CD4-positive, alpha-beta memory T cell (primary cell): ENCODE results near the gene BDNF. TPM values are rescaled to one million over a fixed set of nuclear protein-coding genes. Genes with fewer than 3 reads are reported as not detected.
"Not testable (repeated sequence)": the region's sequence is repeated elsewhere in the genome, so short reads cannot be mapped to it uniquely, and the experiment has no call there.

Source experiments
- CTCF ChIA-PET: fragments of 350-600 bp; sonication (Branson Sonifier 250); formaldehyde crosslinking; loops from one replicate; lab custom pipeline; 2021; ENCODE audit warnings: inconsistent platforms; ENCODE audit not compliant: partially characterized antibody; lab: Charles Lee
- POLR2A ChIA-PET: fragments of 350-600 bp; sonication (Branson Sonifier 250); formaldehyde crosslinking; loops from one replicate; lab custom pipeline; 2021; ENCODE audit not compliant: partially characterized antibody; lab: Charles Lee
- DNase-seq, 5 donors: peaks; one replicate each; pipeline versions ENCODE4 v3.0.0 to v3.0.0-alpha.2; 2020 to 2022; ENCODE audit warnings: mixed read lengths in 1 of 5
- H3K27ac ChIP-seq: one replicate; pipeline ENCODE4 v1.7.0; 2013; ENCODE audit warnings: low read depth, low read length
- H3K27me3 ChIP-seq: 2 replicates; pipeline ENCODE4 v1.7.0; 2013; ENCODE audit warnings: mild to moderate bottlenecking, low read length, moderate library complexity; ENCODE audit not compliant: insufficient read depth
- H3K36me3 ChIP-seq: 2 replicates; pipeline ENCODE4 v1.7.0; 2013; ENCODE audit warnings: mild to moderate bottlenecking, low read length, moderate library complexity; ENCODE audit not compliant: insufficient read depth
- H3K4me1 ChIP-seq: 2 replicates; pipeline ENCODE4 v1.7.0; 2013; ENCODE audit warnings: mild to moderate bottlenecking, low read length, moderate library complexity; ENCODE audit not compliant: insufficient read depth
- H3K4me3 ChIP-seq, 2 donors: one replicate each; pipeline ENCODE4 v1.7.0; 2013; ENCODE audit warnings: low read length in 2 of 2, mild to moderate bottlenecking in 1 of 2
- H3K9me3 ChIP-seq, 2 donors: one replicate each; pipeline ENCODE4 v1.7.0; 2013; ENCODE audit warnings: low read length in 2 of 2, control low read depth in 1 of 2; ENCODE audit not compliant: control insufficient read depth in 1 of 2
- H3K27ac Mint-ChIP-seq, 7 donors: one replicate each; pipeline ENCODE4 v1.8.0; 2020 to 2021; ENCODE audit warnings: mixed read lengths in 7 of 7, mild to moderate bottlenecking in 6 of 7, inconsistent platforms in 3 of 7, moderate library complexity in 3 of 7
- H3K27me3 Mint-ChIP-seq, 2 donors: one replicate each; pipeline ENCODE4 v1.8.0; 2020 to 2021; ENCODE audit warnings: mixed read lengths in 2 of 2
- H3K36me3 Mint-ChIP-seq, 2 donors: one replicate each; pipeline ENCODE4 v1.8.0; 2020 to 2021; ENCODE audit warnings: mixed read lengths in 2 of 2, inconsistent platforms in 1 of 2, mild to moderate bottlenecking in 1 of 2
- H3K4me1 Mint-ChIP-seq, 4 donors: one replicate each; pipeline ENCODE4 v1.8.0; 2020 to 2021; ENCODE audit warnings: mixed read lengths in 4 of 4, mild to moderate bottlenecking in 1 of 4
- H3K4me3 Mint-ChIP-seq, 8 donors: one replicate each; pipeline ENCODE4 v1.8.0; 2020 to 2021; ENCODE audit warnings: mixed read lengths in 8 of 8, mild to moderate bottlenecking in 7 of 8, moderate library complexity in 6 of 8, inconsistent platforms in 3 of 8
- H3K9me3 Mint-ChIP-seq, 8 donors: one replicate each; pipeline ENCODE4 v1.8.0; 2020 to 2021; ENCODE audit warnings: mixed read lengths in 8 of 8, mild to moderate bottlenecking in 5 of 8, inconsistent platforms in 3 of 8, moderate library complexity in 1 of 8
- intact Hi-C: fragments of 100-400 bp; cut with micrococcal nuclease; formaldehyde crosslinking; loops from one replicate; pipeline ENCODE4 v1.15.1; 2023
- polyA plus RNA-seq, 2 donors: library from polyadenylated mRNA; unstranded; fragments of 300-500 nt; fragmentation: Illumina TruSeq; gene quantifications; one replicate each; pipeline ENCODE4 v1.2.3, GENCODE V29; 2021
- total RNA-seq, 2 experiments: library from RNA; stranded (reverse); gene quantifications; one replicate each; pipeline ENCODE4 v1.2.3, GENCODE V29; 2021

The BDNF gene
- total RNA-seq = not detected
- not detected for polyA plus RNA-seq

- Mint-ChIP-seq H3K9me3 (peaks cover 0 to 3% (median 0%) of the 10 kb centered on the region in 8 donors), H3K36me3 (no peaks in the 10 kb centered on the region), H3K27ac (no peak within 1 kb of the TSS), H3K4me3 (peak within 1 kb of the TSS; percentile 57 to 91 (median 79)), H3K27me3 (peaks cover 53 to 59% of the 10 kb centered on the region in 2 donors), H3K4me1 (peaks cover 14 to 31% (median 24%) of the 10 kb centered on the region in 4 donors)
- Histone ChIP-seq H3K27ac (no peak within 1 kb of the TSS), H3K27me3 (peaks cover 16% of the 10 kb centered on the region), H3K9me3 (no peaks in the 10 kb centered on the region), H3K4me3 (no peak within 1 kb of the TSS), H3K36me3 (no peaks in the 10 kb centered on the region), H3K4me1 (peaks cover 16% of the 10 kb centered on the region)
- CTCF ChIA-PET = interaction anchor here (1.1 kb wide), 1 partner anchor 15 kb away, joined by 3 read pairs; no protein-coding TSS in a partner anchor
- DNase-seq = no peak
- intact Hi-C loops = no loop called here
- POLR2A ChIA-PET = no interaction called here
Measured at GRCh38 chr11:27700351-27701301, at the start of gene BDNF. Gene BDNF, minus strand, starts transcription at chr11:27700455. Its CDS starts 41,891 bp downstream, at chr11:27658564.

GRCh38 chr11:27740362-27741013 is 40.2 kb upstream of the BDNF start:
- POLR2A ChIA-PET = no interaction called here
- no peak overlapping the region for H3K27ac Mint-ChIP-seq

GRCh38 chr11:27735281-27735680 is 35.0 kb upstream of the BDNF start:
- no peaks in the 10 kb centered on the region for H3K4me1 Mint-ChIP-seq
- ChIA-PET POLR2A (no interaction called here), CTCF (interaction anchor here (1.1 kb wide), 1 partner anchor 8 kb away, joined by 3 read pairs; no protein-coding TSS in a partner anchor)
- no peaks in the 10 kb centered on the region for H3K36me3 Mint-ChIP-seq
- no peaks in the 10 kb centered on the region for H3K9me3 ChIP-seq
- H3K4me3 Mint-ChIP-seq = no peak overlapping the region
- no peak for DNase-seq
- no peaks in the 10 kb centered on the region for H3K27me3 Mint-ChIP-seq
- no peaks in the 10 kb centered on the region for H3K27me3 ChIP-seq
- peaks cover 0 to 3% (median 0%) of the 10 kb centered on the region in 8 donors for H3K9me3 Mint-ChIP-seq
- no peak overlapping the region for H3K4me3 ChIP-seq
- no peaks in the 10 kb centered on the region for H3K4me1 ChIP-seq
- H3K27ac ChIP-seq = no peak overlapping the region
- no peak overlapping the region for H3K27ac Mint-ChIP-seq
- intact Hi-C loops = no loop called here
- no peaks in the 10 kb centered on the region for H3K36me3 ChIP-seq

More at GRCh38 chr11:27740362-27741013, 40.2 kb upstream of the BDNF start:
- no peak for DNase-seq
- Histone ChIP-seq H3K36me3 (no peaks in the 10 kb centered on the region), H3K4me1 (no peaks in the 10 kb centered on the region), H3K27ac (no peak overlapping the region), H3K4me3 (no peak overlapping the region), H3K27me3 (no peaks in the 10 kb centered on the region), H3K9me3 (no peaks in the 10 kb centered on the region)
- peaks cover 0 to 8% (median 0%) of the 10 kb centered on the region in 8 donors for H3K9me3 Mint-ChIP-seq
- CTCF ChIA-PET = no interaction called here
- intact Hi-C loops = no loop called here
- peaks cover 0 to 2% of the 10 kb centered on the region in 2 donors for H3K27me3 Mint-ChIP-seq
- H3K4me3 Mint-ChIP-seq = no peak overlapping the region
- no peaks in the 10 kb centered on the region for H3K4me1 Mint-ChIP-seq
- H3K36me3 Mint-ChIP-seq = no peaks in the 10 kb centered on the region

GRCh38 chr11:27731803-27732202 is 31.5 kb upstream of the BDNF start:
- H3K4me1 Mint-ChIP-seq, H3K4me3 Mint-ChIP-seq, H3K36me3 ChIP-seq, intact Hi-C loops, H3K27ac ChIP-seq, H3K4me3 ChIP-seq, H3K27me3 Mint-ChIP-seq, H3K36me3 Mint-ChIP-seq, H3K9me3 Mint-ChIP-seq, H3K27ac Mint-ChIP-seq, H3K9me3 ChIP-seq, POLR2A ChIA-PET, H3K27me3 ChIP-seq, H3K4me1 ChIP-seq, DNase-seq, CTCF ChIA-PET: not testable (repeated sequence)

GRCh38 chr11:27726981-27727380 is 26.7 kb upstream of the BDNF start:
- Histone ChIP-seq H3K4me1 (no peaks in the 10 kb centered on the region), H3K27me3 (peaks cover 2% of the 10 kb centered on the region), H3K36me3 (no peaks in the 10 kb centered on the region), H3K4me3 (no peak overlapping the region), H3K27ac (no peak overlapping the region), H3K9me3 (no peaks in the 10 kb centered on the region)
- Mint-ChIP-seq H3K9me3 (peaks cover 0 to 10% (median 5%) of the 10 kb centered on the region in 8 donors), H3K4me3 (no peak overlapping the region), H3K4me1 (peaks cover 0 to 5% (median 2%) of the 10 kb centered on the region in 4 donors), H3K36me3 (peaks cover 0 to 4% of the 10 kb centered on the region in 2 donors), H3K27ac (no peak overlapping the region), H3K27me3 (peaks cover 11 to 18% of the 10 kb centered on the region in 2 donors)
- intact Hi-C loops = no loop called here
- ChIA-PET CTCF (interaction anchor here (1.1 kb wide), 1 partner anchor 9 kb away, joined by 3 read pairs; no protein-coding TSS in a partner anchor), POLR2A (no interaction called here)
- DNase-seq = no peak

GRCh38 chr11:27723687-27724086 is 23.4 kb upstream of the BDNF start:
- no peak for DNase-seq

GRCh38 chr11:27722953-27723344 is 22.7 kb upstream of the BDNF start:
- peak overlapping the region in 1 of 8 donors; percentile 36 for H3K4me3 Mint-ChIP-seq
- no peaks in the 10 kb centered on the region for H3K4me1 ChIP-seq

More at GRCh38 chr11:27723687-27724086, 23.4 kb upstream of the BDNF start:
- H3K36me3 Mint-ChIP-seq = peaks cover 4 to 12% of the 10 kb centered on the region in 2 donors
- Histone ChIP-seq H3K9me3 (no peaks in the 10 kb centered on the region), H3K4me1 (no peaks in the 10 kb centered on the region), H3K36me3 (no peaks in the 10 kb centered on the region), H3K27ac (no peak overlapping the region), H3K27me3 (peaks cover 24% of the 10 kb centered on the region), H3K4me3 (no peak overlapping the region)
- no peak overlapping the region for H3K4me3 Mint-ChIP-seq
- no peak overlapping the region for H3K27ac Mint-ChIP-seq
- H3K4me1 Mint-ChIP-seq = peaks cover 0 to 17% (median 4%) of the 10 kb centered on the region in 4 donors
- ChIA-PET POLR2A (no interaction called here), CTCF (no interaction called here)
- peaks cover 3 to 31% (median 17%) of the 10 kb centered on the region in 8 donors for H3K9me3 Mint-ChIP-seq
- intact Hi-C loops = no loop called here
- peaks cover 30 to 42% of the 10 kb centered on the region in 2 donors for H3K27me3 Mint-ChIP-seq

More at GRCh38 chr11:27722953-27723344, 22.7 kb upstream of the BDNF start:
- Mint-ChIP-seq H3K27ac (no peak overlapping the region), H3K4me1 (peaks cover 0 to 17% (median 5%) of the 10 kb centered on the region in 4 donors), H3K27me3 (peaks cover 34 to 45% of the 10 kb centered on the region in 2 donors), H3K9me3 (peaks cover 3 to 32% (median 20%) of the 10 kb centered on the region in 8 donors), H3K36me3 (peaks cover 4 to 12% of the 10 kb centered on the region in 2 donors)
- Histone ChIP-seq H3K27ac (no peak overlapping the region), H3K9me3 (no peaks in the 10 kb centered on the region), H3K36me3 (no peaks in the 10 kb centered on the region), H3K4me3 (no peak overlapping the region), H3K27me3 (peaks cover 24% of the 10 kb centered on the region)
- ChIA-PET CTCF (no interaction called here), POLR2A (no interaction called here)
- intact Hi-C loops = no loop called here
- no peak for DNase-seq
